Amniotic stem cell (primary cell): Measurements from ENCODE around the gene DIAPH3.
"Not testable (repeated sequence)": the region's sequence is repeated elsewhere in the genome, so short reads cannot be mapped to it uniquely, and the experiment has no call there.

ENCODE experiments used
- DNase-seq: peaks from one replicate; lab custom pipeline; 2025; lab: John Stamatoyannopoulos, UW

Gene DIAPH3

DNA sequence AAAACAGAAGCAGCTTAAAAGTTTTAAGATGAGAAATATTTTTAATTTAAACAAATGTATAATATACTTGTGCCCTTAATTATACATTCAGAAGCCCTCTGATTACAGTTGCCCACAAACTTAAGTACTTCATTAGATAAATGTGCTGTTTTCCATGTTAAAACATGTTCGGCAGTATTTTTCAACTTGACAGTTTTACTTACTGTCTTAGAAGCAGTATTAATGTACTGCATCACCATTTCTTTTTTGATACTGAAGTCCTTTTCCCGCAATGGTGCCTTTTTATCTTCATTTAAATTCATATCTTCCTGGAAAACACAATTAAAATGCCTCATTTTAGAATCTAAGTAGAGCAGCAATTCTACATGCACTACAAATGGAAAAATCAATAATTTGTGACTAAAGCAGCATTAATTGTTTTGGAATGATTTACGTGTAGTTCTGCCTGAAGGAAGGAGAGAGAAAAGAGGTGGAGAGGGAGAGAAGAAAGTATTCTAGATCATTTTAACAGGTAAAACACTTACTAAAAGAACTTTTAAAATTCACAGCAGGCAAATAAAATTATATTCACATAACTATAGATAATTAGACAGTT is 70.2 kb downstream of the DIAPH3 start:
- DNase-seq: no peak

DNA sequence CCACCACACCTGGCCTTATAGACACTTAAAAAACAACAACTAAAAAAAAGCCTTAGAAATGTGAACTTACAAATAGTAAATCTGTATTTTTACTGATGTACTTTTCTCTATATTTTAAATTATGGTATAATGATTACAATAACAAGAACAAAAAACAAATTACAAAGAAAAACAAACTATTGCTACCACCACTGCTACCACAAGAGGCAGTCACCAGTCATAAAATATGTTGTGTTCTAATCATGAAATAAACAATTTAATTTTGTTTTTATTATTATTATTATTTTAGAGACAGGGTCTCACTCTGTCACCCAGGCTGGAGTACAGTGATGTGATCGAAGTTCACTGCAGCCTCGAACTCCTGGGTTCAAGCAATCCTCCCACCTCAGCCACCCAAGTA is 72.2 kb downstream of the DIAPH3 start:
- DNase-seq: no peak

DNA sequence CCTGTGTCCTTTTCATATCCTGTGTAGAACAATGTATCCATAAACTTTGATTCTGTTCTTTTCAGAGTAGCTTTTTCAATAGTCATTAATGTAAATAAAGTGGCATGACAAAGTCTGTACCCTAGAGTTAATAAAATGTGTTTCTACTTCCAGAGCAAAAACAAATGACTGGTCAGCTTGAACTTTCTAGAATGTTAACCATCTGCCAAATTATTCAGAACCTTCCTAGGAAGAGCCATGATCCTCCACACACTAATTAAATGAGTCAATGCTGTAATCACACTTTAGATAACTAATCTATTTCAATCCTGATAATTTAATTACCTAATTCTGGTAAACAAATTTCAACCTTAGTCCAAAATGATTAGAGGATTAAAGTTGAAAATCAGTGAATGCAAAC is 73.2 kb downstream of the DIAPH3 start:
- DNase-seq: no peak

DNA sequence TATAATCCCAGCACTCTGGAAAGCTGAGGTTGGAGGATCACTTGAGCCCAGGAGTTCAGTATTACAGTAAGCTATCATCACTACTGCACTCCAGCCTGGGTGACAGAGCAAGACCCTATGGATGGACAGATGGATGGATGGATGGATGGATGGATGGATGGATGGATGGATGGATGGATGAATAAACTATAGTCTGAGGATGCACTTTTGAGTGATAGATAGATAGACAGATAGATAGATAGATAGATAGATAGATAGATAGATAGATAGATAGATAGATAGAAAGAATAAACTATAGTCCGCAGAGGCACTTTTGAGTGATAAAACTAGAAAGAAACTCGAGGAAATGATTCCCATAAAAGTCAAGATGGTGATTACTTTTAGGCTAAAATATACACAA is 79.9 kb downstream of the DIAPH3 start:
- DNase-seq: not testable (repeated sequence)

DNA sequence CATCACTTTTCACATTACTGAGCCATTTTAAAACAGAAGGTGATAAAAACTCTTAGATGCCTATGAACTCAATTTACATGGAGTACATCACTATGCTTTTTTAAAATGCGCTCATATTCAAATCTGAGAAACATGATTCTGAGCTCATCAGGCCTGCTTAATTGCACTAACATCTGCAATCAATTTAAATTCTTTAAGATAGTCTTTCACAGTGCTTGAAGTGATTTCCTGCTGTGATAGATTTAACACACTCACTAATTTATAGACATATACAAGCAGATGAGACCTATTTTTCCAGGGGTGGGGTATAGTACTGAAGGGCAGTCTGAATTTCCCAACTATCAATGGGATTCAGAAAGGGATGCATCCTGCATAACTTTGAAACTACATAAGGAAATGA is 82.9 kb downstream of the DIAPH3 start:
- DNase-seq: no peak

DNA sequence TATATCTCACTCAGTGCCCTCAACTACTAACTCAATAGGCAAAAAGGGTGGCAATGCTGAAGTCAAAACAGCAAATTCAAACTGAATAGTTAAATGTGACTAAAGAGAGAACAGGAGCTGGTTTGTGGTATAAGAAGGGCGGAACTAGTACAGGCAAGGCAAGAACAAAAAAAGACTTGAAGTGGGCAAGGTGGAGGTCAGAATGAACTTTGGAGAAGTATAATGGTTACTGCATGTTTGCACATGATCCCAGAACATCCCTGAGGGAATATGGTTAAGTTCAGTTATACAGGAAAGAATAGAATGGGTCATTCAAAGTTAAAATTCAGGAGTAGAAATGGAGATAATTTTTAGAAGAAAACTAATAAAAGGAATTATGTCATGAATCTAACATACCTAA is 85.5 kb downstream of the DIAPH3 start:
- no peak for DNase-seq

DNA sequence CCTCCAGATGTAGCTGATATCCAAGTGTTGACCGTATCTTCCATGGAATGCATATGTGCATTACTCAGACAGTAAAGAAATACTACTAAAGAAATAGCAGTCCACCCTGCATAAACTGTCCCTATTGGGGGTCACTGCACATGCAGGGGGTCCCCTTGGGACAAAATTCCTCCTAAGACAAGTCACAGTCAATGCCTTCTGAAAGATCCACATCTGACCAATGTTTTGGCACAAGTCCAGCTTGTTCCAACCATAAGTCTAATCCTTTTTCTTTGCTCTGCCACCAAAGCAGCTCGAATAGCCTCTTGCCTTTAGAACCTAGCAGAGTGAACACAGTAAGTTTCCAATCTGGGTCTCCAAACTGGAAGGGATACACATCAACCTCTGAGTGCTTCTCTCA is 87.9 kb downstream of the DIAPH3 start:
- no peak for DNase-seq

DNA sequence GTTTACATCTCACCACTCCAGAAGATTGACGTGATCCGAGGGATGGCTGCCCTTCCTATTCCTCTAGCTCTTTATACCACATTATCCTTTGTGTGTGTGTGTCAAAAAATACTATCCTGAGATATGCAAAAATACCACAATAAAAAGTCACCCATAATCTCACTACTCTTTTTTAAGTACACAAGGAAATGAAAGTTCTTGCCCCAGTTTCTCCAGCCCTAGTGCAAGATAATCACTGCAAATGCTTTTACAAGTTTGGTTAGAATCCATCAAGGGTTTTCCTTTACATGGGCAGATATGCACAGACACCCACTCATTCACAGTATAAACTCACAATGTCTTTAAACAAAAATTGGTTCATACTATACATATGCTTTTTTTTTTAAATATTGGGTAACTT is 89.3 kb downstream of the DIAPH3 start:
- DNase-seq: no peak

DNA sequence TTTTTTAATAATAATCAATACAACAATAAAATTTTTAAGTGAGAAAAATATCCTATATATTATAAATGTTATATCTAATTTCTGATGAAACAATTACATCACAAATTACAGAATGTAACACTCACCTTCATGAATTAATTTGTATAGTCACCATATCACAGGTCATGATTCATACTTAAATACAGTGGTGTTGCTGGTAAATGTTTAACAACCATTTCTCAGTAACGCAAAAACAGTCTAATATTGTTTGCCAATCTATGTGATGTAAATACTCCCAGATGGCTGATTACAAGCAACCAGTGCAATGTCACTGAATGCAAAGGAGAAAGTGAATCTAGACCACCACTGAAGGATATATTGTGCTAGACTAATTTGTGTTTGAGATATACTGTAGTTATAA is 97.5 kb downstream of the DIAPH3 start:
- no peak for DNase-seq

DNA sequence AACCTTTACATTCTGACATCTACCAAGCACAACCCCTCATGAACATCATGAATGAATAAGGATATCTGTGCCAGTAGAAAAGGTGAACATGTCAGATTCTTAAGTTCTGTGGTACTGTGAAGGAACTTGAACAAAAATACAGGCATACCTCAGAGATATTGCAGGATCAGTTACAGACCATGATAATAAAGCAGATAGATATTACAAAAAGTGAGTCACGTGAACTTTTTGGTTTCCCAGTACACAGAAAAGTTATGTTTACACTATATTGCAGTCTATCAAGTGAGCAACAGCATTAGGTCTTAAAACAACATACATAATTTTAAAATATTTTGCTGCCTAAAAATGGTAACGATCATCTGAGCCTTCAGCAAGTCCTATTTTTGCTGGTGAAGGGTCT is 101.2 kb downstream of the DIAPH3 start:
- DNase-seq: no peak

DNA sequence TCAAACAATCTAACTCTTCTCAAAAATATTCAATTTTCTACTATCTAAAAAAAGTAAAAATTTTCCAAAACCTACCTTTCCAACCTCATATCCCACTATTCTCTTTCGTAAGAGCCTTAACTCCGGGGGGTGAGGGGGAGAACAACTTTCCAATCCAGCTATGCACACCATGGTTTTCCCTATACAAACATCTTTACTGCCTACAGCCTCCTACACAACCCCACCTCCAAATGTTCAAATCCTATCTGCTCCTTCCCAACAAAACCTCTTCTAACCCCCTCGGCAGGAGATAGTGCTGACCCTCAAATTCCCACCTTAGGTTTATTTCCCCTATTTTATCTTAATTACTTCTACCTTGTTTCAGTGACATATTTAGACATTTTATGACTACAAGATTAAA is 102.0 kb downstream of the DIAPH3 start:
- DNase-seq: no peak

DNA sequence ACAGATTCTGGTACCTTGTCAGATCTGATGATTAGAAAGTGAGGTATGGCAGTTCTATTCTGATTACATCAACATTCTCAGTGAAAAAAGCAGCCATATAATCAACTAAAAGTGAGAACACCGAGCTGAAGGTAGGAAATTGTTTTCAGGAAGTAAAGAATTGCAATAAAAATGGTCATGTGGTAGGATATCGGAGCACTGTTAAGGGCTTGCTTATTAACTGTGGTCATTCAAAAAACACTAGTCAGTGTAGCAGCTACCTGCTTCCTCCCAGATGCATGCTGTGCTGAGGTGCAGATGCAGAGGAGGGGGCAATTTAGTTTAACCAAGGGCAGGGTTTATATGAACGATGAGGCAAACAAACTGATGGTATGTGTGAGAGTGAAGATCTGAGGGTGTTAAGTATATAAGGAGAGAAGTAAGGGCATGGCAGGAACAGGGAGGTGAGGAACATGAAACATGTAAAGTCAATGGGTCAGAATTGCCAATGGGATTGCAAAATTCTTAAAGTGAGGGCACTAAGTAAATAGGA is 111.9 kb downstream of the DIAPH3 start:
- DNase-seq: no peak

DNA sequence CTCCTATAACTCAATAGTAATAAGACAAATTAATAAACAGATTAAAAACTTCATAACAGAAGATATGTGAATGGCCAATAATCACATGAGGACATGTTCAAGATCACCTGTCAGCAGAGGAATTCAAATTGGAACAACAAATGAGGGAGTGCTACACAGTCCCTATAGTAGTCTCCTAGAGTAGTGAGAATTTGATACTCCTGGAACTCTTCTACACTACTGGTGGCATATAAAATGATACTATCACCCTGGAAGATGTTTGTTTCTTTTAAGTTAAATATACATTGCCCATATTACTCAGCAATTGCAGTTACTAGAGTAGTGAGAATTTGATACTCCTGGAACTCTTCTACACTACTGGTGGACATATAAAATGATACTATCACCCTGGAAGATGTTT is 115.4 kb downstream of the DIAPH3 start:
- DNase-seq: not testable (repeated sequence)

DNA sequence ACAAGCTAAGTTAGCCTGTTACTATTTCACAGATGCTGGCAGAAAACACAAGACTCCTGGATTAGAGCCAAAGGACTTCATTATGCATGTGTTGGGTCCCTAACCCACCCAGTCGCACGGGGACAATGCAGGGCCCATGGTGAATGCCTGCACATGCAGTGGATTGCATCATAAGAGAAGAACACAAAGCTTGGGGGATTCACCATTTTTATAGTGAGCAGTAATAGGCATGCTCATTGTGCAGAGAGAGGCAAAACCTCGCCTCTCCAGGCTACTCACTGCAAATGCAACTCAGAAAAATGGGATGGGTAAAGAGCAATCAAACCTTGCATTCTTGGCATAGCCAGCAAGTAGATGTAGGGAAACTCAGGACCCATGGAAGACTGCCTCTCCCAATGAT is 115.8 kb downstream of the DIAPH3 start:
- DNase-seq: no peak

DNA sequence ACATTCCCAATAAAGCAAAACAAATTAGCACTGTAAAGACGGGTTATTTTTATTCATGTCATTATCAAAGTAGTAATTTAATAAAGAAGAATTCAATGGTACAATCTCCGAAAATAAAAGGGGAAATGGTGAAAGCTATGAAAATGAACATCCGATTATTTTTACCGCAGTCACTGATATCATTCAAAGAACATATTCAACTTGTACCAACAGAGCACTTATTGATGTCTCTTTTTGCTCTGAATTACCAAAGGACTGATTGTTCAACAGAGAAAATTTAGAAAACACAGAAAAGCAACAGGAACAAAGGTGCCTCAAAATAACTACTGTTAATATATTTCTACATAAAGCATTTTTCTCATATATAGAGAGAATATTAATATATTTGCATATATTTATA is 119.4 kb downstream of the DIAPH3 start:
- DNase-seq: no peak

DNA sequence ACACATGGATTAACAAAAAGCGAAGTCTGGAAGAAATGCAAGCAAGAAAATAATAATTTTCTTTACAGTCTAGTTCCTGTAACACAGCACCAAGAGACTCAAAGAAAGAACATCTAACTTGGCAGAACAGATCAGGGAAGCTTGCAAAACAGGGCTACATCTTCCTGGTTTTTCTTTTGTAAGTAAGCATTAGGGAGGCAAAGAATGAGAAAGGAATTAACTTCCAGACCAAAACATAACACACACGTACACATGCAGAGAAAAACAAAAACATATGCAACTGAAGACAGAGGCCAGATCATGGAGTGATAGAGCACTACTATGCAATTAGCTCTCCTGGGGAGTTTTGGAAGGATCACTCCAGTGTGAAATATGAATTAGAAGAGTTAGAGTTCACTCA is 120.5 kb downstream of the DIAPH3 start:
- DNase-seq: no peak

DNA sequence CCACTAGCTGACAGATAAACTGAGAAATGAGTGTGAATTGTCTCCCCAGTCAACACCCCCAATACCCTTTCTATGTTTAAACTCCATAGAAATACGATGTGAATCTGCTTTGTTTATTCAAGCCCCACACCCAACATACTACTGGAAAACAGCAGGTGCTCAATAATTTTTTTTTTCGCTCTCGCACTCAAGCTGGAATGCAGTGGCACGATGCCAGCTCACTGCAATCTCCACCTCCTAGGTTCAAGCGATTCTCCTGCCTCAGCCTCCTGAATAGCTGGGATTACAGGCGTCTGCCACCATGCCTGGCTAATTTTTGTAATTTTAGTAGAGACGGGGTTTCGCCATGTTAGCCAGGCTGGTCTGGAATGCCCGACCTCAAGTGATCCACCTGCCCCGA is 123.1 kb downstream of the DIAPH3 start:
- DNase-seq: not testable (repeated sequence)

DNA sequence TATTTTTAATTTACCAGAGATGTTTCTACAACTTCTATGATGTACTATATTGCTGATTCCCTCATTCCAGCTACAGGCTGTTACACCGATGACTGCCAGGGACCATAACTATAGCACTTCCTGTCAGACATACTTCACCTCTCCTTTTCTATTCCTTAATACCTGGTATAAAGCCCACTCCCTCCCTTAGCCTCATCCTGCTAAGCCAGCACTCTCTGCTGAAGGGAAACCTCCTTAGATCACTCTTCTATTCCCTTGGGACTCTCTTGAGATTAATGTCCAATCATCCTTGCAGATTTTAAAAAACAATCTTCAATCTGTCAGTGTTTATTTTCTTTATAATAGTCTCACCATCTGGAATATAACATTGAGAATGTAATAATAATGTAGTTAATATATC is 127.9 kb downstream of the DIAPH3 start:
- DNase-seq: no peak

DNA sequence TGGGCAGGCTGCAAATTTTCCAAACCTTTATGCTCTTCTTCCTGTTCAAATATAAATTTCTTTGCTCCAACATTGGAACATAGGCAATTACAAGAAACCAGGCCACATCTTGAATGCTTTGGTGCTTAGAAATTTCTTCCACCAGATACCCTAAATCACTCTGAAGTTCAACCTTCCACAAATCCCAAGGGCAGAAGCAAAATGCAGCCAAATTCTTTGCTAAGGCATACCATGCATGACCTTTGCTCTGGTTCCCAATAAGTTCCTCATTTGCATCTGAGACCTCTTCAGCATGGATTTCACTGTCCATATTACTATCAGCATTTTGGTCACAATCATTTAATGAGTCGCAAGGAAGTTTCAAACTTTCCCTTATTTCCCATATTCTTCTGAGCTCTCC is 130.9 kb downstream of the DIAPH3 start:
- DNase-seq: no peak

DNA sequence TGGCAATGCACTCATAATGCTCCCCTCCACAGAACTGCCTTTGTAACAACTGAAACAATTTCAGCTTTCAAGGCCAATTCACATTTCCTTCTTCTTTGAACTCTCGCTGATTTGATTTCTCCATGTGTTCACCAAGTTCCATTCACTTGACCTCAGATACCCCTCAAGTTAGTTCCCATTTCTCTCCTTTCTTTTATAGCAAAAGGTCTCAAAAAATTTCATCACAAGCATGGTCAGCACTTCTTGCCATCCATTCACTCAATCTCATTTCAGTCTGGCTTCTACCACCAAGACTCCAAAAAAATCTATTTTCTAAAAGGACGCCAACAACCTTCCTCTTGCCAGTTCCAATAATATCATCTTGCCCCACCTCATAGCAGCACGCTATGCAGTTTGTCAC is 135.7 kb downstream of the DIAPH3 start:
- DNase-seq: no peak

DNA sequence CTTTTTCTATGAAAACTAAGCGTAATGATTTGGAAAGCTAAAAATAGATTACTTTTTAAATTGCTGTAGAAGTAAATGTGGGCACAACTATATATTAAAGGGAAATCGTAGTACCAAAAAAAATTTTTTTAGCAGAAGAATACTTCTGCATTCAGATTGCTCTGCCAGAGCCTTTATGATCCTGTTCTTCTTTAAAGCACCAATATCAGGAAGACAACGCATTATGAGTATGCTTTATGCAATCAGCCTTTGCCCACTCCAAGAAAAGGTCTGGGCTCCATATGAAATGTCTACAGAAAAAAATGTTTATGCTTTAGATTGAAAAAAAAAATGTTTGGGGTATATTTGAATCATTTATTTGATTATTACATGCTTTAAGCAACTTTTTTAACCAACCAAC is 137.4 kb downstream of the DIAPH3 start:
- DNase-seq: no peak

DNA sequence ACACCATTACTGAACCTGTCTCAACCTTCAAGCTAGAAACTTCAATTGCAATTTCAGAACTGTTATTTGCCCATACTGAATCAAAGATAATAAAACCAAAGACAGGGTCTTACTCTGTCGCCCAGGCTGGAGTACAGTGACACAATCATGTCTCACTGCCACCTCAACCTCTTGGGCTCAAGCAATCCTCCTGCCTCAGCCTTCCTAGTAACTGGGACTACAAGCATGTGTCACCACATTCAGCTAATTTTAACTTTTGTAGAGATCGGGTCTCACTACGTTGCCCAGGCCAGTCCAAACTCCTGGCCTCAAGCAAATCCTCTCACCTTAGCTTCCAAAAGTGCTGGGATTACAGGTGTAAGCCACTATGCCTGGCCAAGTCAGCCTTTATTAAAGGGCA is 143.4 kb downstream of the DIAPH3 start:
- no peak for DNase-seq

DNA sequence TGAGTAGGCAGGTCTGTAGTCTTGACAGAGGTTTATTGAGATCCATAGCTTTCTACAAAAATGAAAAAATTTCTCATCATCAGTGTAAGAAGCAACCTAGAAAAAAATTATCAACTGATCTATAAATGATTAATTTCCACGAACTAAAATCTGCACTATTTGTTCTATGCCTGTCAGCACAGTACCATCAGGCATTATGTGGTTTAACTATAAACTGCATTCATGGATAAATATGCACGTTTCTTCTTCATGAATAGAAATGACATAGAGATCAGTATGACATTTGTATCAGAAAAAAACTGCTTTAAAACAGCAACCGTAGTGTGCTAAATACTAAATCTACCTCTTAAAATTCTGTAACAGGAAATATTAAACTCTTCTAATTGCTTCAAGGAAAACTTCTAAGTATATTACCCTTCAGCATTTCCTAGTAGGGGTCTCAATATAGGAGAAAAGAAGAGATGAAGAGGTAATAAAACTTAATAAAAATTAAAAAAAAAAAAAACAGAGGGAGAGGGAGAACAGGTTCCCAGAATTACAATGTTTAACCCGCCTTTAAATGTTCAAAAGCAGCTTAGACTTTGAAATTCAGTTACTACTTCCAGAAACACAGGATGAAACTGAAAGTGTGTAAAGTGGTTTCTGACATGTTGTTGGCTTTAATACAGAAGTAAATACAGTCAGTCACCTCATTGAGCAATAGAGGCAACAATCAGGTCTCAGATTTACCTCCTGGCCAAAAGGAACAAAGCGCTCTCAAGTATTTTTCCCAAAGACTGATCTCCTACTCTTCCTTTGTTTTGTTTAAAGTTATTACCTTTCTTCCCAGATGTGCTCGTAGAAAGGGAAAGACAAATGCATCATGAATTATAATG is 144.4 kb downstream of the DIAPH3 start:
- DNase-seq: no peak

DNA sequence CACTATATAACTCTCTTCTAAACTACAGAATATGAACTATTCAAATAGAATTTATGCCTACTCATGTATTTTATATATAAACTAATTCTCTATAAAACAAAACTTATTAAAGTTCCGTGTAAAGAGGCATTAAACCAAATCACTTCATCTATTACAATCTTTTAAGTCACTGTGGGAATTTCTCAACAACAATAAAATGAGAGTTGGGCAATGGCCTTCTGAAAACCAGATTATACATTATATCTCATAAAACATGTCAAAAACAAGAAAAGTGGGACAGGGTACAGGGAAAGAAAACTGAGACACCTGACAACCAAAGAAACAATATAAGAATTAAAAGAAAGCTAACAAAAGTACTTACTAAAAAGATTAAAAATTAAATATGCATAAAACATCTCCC is 145.2 kb downstream of the DIAPH3 start:
- no peak for DNase-seq
